GM21786 (cell line): Measurements from ENCODE around the gene KASH5.

Source experiments
- ATAC-seq: cut with Tn5 transposase; IDR thresholded peaks from one replicate; pipeline ENCODE4 v1.9.1; 2021; ENCODE audit not compliant: unreplicated experiment

The KASH5 gene

DNA sequence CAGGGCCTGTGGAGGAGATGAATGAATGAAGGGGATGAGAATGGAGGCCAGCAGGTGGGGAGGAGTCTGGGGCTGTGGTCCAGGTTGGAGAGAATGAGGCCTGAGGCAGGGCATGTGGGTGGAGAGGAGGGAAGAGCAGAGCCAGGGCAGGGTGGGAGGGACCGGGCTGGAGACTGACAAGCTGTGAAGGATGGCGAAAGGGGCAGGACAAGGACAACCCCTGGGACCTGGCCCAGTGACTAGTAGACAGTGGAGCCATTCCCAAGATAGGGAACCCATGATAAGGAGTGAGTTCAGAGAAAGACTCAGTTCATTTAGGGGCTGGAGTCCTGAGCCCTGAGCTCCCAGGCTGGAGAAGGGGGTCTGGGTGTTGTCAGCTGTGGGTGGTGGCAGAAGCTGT, 32.2 kb downstream of the KASH5 start:
- ATAC-seq: no peak

DNA sequence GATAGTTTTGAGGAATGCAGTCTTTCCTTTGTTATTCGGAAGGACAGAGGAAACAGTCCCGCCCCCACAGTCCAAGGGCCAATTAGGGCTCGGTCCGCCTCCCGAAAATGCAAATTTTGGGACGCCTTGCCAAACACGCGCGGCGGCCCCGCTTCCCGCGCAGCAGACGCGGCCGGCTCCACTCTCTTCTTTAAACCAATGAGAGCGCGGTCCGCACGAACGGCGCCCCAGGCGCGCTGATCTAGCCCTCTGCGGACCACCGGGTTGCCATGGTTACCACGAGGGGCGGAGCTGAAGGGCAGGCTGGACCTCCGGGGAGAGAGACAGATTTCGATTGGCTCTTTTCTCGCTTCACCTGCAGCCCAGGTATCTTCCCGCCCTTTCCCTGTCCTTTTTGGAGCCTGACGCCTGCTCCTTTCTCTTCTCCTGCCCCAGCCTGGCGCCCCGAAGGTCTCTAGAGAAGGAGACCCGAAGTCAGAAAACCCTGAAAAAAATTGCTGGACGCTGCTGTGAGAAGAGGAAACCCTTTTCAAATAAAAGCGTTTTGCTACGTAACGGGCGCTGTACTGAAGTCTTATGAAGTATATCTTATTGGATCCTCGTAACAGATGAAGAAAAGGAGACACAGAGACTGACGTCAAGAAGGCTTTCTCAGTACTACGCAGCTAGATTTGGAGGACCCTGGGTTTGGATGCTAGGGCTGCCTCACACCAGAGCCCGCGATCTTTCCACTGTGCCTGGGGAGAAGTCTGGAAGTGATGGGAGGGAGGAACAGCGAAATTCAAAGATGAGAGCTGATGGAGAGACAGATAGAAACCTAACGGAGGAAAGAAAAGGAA, 33.2 kb downstream of the KASH5 start:
- no peak for ATAC-seq

DNA sequence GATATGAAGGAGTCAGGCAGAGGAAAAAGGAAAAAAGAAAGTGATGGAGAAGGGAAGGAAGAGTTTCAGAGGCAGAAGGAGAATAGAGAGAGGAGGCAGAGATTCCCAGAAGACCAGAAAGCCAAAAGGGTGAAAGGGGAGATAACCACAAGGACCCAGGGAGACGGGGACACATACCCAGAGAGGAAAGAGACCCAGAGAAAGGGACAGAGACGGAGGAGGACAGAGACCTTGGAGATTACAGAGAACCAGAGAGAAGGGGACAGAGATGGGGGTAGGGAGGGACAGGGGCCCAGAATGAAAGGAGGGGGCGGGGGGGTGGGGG, 33.8 kb downstream of the KASH5 start:
- no peak for ATAC-seq

DNA sequence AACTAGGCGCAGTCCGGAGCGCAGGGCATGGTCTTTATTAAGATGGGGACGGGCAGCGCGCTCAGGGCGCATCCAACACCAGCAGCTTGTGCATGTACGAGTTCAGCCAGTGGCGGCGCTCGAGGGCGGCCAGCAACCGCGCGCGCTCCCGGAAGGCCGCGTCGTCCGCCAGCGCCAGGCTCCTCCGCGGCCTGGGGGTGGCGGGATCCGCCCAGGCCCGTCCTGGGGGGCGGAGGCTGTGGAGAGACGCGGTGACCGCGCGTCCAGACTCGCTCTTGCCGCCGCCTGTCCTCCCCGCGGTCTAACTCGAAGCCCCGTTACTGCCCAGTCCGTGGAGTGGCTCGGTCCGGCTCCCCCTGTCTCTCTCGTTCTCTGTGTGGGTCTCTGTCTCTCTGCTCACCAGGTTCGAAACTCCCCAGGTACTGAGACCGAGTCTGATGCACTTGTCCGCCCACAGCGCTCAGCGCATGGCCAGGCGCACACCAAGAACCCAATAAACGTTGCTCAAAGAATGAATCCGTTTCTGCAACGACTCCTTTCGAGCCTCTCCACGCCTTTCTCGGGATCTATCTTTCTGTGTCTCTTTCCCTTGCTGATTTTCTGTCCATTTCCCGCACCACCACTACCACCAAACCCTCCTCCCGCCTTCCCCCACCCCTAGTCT, 34.5 kb downstream of the KASH5 start:
- no peak for ATAC-seq

DNA sequence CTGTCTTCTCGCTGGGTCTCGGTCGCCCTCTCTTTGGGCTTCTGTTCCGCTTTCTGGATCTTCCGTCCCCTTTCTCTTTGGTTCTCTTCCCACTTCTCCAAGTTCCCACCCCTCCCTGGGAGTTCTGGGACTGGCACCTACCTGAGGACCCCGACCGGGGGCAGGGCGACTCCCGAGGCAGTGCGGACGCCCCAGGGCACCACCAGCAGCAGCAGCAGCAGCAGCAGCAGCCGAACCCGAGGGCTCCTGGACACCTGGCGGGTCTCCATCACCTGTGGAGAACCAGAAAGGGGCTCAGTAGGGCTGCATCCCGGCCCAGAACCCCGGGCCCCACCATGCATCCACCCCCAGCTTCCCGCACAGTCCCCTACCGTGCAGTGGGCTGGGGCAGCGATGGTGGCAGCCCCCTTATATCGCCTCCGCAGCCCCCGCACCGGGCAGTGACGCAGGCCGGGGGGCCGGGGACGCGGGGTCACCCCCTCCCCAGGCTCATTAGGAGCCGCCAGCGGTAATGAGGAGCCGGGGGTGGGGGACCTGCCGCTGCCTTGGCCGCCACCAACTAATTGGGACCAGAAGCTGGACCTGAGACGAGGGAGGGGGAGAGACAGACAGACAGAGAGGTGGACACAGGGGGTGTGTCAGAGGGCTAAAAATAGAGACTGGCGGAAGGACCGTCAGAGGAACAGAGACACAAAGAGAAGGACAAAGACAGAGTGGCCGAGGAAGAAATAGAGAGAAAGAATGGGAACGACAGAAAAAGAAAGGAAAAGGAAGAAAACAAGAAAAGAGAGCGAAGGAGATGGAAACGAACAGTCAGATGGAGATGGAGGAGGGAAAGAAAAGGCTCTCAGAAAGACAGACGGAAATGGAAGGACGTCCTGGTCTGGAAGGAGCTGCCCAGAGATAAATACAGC, 35.3 kb downstream of the KASH5 start, which contains the start of gene PTH2:
TSS of gene PTH2 (minus strand) at position 371 of the 914 bp plus-strand sequence. CDS start at position 269, 102 bp downstream.
- ATAC-seq: no peak

DNA sequence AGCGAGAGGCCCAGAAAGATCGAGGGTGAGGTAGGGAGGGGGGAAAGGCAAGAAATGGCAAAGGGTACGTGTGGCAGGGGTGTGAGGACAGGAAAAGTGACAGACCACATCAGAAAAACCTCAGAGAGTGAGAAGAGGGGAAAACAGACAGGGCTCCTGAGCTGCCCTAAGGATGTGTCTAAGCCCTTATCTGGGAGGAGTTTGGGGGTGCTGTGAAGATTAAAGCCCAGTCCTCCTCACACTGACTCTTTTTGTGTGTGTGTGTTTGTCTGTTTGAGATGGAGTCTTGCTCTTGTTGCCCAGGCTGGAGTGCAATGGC, 35.9 kb downstream of the KASH5 start:
- no peak for ATAC-seq

DNA sequence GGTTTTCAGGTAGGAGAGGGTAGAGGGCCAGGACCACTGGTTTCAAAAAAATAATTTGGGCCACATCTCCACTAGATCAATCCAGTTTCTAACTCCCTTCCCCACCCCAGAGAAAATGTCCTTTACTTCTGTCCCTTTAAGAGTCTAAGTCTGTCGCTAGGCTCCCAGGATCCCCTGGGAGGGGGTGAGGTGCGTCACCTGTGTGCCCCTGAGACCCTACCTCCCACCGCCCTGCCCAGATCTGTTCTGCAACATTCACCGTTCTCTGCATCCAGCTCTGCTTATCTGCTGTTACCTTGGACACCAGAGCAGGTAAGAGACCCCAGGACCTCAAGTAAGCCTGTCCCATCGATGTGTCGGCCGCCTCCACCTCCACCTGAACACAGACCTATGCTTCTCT, 37.1 kb downstream of the KASH5 start, which contains the start of gene GFY:
TSS of gene GFY (plus strand) at position 211 of the 400 bp plus-strand sequence. CDS start 1,043 bp downstream, outside the sequence.
- ATAC-seq: no peak

DNA sequence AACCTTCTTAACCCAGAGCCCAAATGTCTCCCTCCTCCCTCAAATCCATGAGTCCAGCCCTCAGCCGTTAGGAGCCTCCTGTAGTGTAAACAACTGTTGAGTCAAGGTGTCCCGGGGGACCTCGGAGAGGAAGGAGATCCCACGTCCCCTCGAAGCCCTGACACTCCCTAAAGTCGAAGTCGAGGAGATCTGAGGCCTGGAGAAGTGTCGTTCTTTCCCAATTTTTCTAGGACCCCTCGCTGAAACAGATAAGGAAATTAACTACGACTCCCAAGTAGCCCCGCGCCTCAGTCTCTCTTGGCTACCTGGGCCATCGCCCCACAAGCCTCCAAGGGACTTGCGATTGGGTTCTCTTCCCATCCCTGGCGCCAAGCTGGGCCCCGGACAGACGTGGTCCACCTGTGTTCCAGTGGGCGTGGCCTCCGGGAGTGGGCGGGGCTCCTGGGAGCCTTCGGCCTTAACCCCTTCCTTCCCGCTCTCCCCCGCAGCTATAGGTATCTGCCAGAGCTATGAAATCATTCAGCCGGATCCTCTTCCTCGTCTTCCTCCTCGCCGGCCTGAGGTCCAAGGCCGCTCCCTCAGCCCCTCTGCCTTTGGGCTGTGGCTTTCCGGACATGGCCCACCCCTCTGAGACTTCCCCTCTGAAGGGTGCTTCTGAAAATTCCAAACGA, 38.0 kb downstream of the KASH5 start:
- ATAC-seq: no peak

DNA sequence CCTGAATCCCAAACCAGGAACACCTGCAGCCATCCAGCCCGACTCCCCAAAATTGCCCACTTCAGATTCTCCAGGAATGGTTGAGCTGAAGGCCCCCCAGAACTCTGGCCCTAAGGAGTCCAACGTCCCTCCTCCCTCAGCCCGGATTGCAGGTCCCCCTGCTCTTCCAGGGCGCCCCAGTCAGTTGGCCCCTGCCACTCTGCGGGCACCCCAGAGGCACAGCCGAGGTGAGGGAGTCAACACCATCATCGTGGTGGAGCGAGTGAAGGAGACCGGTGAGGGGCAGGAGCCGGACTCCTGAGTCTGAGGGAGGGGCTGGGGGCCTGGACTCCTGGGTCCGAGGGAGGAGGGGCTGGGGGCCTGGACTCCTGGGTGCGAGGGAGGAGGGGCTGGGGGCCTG, 39.3 kb downstream of the KASH5 start:
- no peak for ATAC-seq

DNA sequence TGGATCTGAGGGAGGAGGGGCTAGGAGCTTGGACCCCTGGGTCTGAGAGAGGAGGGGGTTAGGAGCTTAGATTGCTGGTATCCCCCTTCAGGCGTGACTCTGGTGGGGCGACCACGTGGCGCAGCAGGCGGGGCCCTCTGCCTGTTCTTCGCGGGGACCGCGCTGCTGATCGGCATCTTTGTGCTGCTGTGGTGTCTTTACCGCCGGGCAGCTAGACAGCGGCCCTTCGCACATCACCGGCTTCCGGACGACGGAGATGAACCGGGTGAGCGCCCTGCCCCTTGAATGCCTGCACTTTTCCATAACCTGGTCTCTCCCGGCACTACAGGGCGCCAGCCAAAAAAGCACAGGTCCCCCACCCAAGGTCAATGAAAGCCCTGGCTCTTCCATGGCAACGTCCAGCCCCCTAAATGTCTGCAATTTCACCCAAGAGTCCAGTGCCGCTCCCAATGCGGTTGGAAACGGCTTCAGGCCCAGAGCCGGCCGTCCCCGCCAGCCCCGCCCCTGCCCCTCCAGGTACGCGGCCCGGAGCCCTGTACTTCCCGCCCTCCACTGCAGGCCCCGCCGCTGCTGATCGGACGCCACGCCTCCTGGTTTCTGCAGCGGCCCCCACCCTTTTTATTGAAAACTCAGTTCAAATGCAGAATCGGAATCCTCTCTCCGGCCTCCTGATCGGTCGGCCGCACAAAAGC, 40.0 kb downstream of the KASH5 start:
- ATAC-seq: no peak

DNA sequence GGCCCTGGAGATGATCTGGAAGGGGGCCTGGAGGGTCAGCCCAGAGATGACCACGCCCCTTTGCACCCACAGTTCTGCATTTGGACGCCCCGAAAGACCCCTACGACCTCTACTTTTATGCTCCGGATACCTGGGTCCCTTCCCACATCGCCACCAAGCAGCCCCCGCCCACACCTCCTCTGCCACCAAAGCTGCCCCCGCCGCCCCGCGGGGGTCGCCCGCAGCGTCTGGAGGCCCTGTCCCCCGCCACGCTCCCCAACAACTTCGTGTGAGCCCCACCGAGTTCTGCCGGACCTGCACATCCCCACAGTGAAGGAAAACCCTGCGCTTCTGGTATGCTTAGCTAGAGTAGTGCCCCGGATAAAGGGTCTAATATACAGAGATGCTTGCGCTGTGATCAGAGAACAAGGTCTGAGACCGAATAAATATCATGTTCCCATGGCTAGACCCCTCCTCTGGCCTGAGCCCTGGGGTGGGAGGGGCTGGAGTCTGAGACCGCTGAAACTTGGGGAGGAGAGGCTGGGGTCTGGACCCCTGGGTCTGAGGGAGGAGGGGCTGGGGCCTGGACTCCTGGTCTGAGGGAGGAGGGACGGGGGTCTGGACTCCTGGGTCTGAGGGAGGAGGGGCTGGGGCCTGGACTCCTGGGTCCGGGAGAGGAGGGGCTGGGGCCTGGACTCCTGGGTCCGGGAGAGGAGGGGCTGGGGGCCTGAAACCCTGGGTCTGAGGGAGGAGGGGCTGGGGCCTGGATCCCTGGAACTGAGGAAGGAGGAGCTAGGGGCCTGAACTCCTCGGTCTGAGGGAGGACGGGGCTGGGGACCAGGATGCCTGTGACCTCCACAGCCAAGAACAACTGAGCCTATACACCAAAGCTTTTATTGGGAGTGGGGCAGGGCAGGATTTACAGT, 40.8 kb downstream of the KASH5 start:
- no peak for ATAC-seq

DNA sequence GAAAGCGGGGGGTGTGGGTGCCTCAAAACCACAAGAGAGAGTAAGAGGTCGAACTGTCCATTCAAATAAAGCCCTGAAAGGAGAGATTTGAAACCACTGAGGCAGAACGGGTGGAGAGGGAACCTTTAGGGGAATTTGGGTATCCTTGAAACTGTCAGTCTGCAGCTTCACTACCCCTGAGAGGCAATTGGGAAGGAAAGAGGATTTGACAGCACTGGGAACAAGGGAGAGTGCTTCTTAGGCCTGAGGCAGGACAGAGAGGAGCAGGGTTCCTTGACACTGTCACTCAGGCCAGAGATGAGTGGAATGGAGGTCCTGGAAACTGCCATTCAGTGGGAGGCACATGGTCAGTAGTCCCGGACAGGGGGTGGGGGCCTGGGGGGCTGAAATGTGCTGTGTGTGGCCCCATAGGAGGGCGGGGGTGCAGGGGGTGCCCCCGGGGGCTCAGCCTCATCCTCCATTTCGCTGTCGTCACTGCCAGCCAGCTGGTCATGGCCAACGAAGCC, 42.2 kb downstream of the KASH5 start:
- no peak for ATAC-seq

DNA sequence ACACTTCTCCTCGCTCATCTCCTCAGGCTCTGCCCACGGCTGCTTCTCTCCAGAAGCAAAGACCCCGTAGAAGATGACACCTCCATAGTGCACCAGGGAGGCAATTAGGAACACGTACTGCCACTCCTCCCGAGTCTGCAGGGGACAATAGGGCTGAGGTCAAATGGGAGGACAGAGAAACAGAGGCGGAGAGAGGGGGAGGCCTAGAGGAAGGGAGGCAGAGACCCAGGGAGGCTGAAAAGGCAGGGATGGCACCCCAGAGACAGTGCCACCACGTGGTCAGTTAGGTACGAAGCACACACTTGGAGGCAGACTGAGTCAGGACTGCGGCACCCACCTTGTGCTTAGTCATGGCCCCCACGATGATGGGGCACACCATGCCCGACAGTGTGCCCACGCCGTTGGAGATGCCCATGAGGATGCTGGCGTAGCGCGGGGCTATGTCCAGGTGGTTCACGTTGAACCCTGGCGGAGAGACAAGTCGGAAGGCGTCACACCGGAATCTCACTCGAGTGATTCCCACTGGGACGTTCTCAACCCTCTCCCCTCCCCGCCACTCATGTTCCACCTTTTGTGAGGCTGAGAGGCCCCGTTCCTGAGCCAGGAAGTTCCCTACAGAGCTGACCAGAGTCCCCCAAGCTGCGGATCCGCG, 42.8 kb downstream of the KASH5 start:
- ATAC-seq: no peak

DNA sequence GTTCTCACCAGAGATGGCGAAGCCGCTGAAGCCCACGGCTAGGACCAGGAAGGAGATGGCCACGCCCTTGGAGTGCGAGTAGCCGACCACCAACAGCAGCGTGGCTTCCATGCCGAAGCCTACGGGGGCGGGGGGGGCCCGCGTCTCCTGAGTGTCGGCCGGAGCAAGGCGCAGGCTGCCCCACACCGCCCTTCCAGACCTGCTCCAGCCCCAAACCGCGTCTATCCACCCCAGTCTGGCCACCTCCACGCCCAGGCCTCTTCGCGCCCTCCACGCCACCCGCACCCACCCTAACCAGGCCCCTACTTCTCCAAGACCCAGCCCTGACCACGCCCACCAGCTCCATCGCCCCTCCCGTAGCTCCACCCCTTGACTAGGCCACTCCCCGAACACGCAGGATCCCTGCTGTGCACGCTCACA, 43.3 kb downstream of the KASH5 start:
- no peak for ATAC-seq

DNA sequence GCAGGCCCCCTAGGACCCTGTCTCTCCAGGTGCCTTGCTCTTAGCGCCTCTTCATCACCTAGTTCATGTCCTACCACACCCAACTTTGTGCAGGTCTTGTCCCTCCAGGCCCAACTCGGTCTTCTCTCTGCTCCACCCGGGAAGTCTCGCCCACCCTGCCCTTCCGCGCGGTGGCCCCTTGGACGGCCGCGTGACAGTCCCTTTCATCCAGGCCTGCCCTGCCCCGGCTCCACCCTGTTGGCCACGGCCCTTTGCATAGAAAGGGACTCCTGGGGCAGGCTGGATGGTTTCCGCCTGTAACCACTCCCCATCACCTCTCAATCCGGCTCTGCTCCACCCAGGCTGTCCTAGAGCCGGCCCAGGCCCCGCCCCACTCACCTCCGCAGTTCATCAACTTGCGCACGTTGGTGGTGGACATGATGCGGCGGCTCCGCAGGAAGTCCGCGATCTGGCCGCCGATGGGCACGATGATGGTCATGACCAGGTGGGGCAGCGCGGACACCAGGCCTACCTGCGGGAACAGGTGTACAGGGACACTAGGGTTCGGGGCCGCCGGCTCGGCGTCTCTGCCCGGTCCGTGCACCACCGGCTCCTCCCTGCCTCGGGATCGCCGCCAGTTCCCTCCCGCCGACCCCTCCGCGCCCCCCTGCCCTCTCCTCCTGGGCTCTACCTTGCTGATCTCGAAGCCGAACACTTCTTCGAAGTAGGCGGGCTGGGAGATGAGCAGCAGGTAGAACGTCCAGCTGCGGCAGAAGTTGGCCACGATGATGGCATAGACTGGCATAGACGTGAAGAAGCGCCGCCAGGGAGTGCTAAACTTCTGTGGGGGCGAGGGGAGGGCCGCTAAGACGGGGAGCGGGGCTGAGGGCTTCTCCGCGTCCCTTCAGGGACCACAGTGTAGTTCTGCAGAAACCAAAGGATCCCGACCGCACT, 44.4 kb downstream of the KASH5 start:
- ATAC-seq: no peak

DNA sequence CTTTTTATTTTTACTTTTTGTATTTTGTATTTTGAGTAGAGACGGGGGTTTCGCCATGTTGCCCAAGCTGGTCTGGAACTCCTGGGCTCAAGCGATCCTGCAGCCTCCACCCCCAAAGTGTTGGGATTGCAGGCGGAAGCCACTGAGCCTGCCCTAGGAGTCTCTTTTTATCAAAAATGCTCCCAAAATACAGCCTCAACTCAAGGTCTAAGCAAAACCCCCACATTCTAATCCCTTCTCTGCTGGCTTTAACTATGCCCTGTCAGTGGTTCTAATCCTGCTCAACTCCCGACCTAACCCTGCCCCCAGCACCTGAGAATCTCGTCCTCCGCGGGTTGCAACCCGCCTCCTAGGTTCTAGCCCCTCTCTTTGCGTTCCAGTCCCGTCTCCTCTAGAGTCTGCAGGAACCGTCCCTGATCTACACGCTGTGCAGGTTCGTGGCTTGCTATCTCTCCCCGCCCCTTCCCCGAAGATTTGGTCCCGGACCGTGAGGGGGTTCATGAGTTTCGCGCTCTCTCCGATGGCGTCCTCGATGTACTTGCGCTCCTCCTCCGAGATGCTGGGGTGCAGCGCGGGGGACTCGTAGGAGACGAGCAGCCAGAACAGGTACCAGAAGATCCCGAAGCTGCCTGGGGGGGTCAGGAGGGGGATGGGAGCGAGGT, 45.3 kb downstream of the KASH5 start:
- no peak for ATAC-seq
